Immature natural killer cell (primary cell): ENCODE data around the gene GDF7. TPM values are rescaled to one million over a fixed set of nuclear protein-coding genes. Genes with fewer than 3 reads are reported as not detected.

Experiments
- polyA plus RNA-seq, 3 donors: library from polyadenylated mRNA; unstranded; fragments of 300-500 nt; fragmentation: Illumina TruSeq; gene quantifications; one replicate each; pipeline ENCODE4 v1.2.3, GENCODE V29; 2021

The GDF7 gene
- polyA plus RNA-seq, 3 donors from 2014 or later = not detected

Other genes with a start within 250 kb of the GDF7 start
- 1 to 10 TPM in 2 of 3 donors, under 1 TPM in 1; 0.91 to 4.8 (median 4.4) TPM for gene RHOB, start 220.1 kb upstream of the GDF7 start, polyA plus RNA-seq
- 10 to 100 TPM; 19.2 to 31.1 (median 25.3) TPM for gene HS1BP3, start 16.0 kb upstream of the GDF7 start, polyA plus RNA-seq
- 10 to 100 TPM; 11.0 to 15.0 (median 11.9) TPM for gene LDAH, start 156.0 kb downstream of the GDF7 start, polyA plus RNA-seq